Urothelium cell line (cell line): ENCODE results near the gene UTP18.
"Not testable (repeated sequence)": the region's sequence is repeated elsewhere in the genome, so short reads cannot be mapped to it uniquely, and the experiment has no call there.

Source experiments
- DNase-seq: peaks from one replicate; pipeline ENCODE4 v3.0.0; 2011; ENCODE audit warnings: low spot score, mixed read lengths
- FAIRE-seq: peaks from 2 replicates; lab custom pipeline; 2011; peaks lifted over from hg19 to GRCh38; lab: Jason Lieb, UNC

UTP18 gene

GRCh38 chr17:51258756-51259563 lies 1.4 kb upstream of the UTP18 start:
- FAIRE-seq (no peak), DNase-seq (peak; percentile 12)

- DNase-seq (peak; percentile 97), FAIRE-seq (peak; percentile 23)
Observed at GRCh38 chr17:51259564-51260236, 646 bp upstream of the UTP18 start, which contains the start of gene MBTD1. TSS of gene MBTD1 (minus strand) at chr17:51260049. CDS start at chr17:51225161, 34,888 bp downstream.

GRCh38 chr17:51261024-51261963 lies 948 bp downstream of the UTP18 start:
- FAIRE-seq (no peak), DNase-seq (no peak)

DNA sequence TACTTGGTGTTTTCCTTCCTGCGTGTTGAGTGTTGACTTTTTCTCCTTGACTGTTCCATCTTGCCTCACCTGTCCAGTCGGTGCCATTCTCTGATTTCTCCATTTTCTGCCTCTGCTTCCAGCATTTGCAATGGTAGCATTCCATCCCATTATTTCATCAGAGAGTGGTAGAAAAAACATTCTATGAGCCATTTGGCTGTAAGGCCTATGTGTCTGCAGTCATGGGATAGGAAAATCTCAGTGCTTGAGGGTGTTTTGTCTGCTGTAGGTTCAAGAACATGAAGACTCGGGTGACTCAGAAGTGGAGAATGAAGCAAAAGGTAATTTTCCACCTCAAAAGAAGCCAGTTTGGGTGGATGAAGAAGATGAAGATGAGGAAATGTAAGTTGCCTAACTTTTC lies 2.7 kb downstream of the UTP18 start:
- FAIRE-seq, result no peak
- DNase-seq, result no peak

DNA sequence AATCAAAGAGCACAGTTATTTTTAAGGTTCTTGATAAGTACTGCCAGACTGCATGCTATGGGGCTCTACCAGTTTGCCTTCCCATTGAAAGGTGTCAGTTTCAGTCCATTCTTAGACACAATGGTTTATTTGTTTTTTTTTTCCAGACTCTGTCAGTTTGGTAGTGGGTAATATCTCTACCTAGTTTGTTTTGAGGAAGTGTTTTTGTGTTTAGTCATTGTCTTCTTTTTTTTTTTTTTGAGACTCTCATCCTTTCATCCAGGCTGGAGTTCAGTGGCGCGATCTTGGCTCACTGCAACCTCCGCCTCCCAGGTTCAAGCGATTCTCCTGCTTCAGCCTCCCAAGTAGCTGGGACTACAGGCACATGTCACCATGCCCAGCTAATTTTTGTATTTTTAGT lies 4.1 kb downstream of the UTP18 start:
- peak; percentile 18 for DNase-seq
- not testable (repeated sequence) for FAIRE-seq

DNA sequence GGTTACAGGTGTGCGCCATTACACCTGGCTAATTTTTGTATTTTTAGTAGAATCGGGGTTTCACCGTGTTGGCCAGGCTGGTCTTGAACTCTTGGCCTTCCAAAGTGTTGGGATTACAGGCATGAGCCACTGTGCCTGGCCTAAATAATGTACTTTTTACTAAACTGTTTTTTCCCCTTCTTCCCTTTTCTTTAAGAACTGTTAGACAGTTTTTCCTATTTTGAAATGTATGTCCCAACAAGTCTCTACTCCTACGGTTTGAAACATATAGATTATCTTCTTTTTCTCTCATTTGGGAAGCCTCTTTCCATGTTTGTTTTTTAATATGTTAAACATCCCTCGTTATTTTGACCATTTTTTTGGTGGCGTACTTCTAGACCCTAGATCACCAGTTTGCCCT lies 9.6 kb downstream of the UTP18 start:
- no peak for FAIRE-seq
- DNase-seq, result no peak

DNA sequence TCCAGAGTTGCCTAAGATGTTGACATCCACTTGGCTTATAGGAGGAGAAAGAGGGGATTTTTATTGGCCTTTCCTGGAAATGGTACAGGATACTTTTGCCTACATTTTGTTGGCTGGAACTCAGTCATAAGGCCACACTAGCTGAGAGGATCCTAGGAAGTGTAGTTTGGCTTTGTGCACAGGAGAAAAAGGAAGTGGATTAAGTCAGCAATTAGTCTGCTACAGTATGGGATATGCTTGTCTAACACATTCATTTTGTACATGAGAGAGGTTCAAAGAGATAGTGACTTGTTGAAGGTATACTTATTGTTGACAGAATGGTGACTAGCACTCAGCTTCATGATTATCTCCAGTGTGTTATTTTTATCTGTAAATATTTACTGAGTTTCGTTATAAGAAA lies 10.3 kb downstream of the UTP18 start:
- DNase-seq (no peak), FAIRE-seq (no peak)

DNA sequence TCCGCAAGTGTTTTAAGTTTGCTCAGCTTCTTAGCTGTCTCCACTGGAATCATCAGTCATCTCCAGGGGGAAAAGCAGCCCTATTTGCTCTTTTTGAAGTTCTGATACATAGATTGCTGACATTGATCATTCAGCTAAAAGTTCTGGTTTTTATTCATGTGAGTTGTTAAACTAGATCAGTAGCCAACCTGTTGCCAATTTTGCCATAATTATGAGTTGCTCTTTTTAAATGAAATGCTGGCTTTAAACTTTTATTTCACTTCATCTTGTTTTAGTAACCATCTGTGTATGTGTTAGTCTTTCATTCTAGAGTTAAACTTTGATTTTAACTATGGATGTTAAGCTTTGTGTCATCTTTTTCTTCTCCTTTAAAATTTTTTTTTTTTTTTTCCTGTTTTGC lies 12.5 kb downstream of the UTP18 start:
- FAIRE-seq (no peak), DNase-seq (no peak)

DNA sequence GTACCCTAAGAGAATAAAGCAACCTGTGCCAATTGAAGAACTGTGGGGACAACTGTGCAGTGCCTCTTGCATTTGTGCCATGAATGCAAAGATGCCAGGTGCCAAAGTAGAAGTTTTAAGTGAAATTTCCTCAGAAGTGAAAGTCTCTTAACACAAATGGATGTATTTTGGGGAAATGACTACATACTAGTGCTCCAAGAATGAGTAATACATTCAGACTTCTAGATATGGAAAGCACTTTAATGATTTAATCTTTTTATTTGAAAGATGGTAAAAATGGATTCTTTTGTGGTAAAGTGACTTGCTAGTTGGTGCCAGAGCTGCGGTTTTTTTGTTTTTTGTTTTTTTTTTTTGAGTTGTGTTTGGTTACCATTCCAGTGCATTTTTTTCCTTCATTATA lies 15.0 kb downstream of the UTP18 start:
- FAIRE-seq (no peak), DNase-seq (no peak)

GRCh38 chr17:51279183-51279582 lies 18.8 kb downstream of the UTP18 start:
- DNase-seq, result no peak
- FAIRE-seq, result no peak

DNA sequence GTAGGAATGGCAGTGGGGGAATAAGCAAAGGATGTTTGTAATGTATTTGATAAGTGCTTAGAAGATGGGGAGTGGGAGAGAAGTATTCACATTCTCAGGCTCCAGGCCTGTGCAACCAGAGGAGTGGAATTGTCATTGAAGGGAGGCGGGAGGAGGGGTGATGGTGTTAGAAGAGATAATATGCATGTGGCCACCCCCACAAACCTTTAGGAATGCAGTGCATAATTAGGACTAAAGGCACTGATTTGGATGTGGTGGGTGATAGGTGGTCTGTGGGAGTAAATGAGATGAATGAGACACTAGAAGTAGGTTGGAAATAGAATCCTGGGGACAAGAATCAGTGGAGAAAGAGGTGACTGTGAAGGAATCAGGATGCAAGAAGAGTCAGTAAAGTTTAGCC lies 27.1 kb downstream of the UTP18 start:
- DNase-seq, result no peak
- no peak for FAIRE-seq

- DNase-seq (no peak), FAIRE-seq (no peak)
Observed at GRCh38 chr17:51289696-51290111, 29.4 kb downstream of the UTP18 start.

DNA sequence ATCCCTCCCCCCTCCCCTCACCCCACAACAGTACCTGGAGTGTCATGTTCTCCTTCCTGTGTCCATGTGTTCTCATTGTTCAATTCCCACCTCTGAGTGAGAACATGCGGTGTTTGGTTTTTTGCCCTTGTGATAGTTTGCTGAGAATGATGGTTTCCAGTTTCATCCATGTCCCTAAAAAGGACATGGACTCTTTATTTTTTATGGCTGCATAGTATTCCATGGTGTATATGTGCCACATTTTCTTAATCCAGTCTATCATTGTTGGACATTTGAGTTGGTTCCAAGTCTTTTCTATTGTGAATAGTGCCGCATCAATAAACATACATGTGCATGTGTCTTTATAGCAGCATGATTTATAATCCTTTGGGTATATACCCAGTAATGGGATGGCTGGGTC lies 34.0 kb downstream of the UTP18 start:
- FAIRE-seq, DNase-seq: not testable (repeated sequence)

- no peak for FAIRE-seq
- DNase-seq, result peak; percentile 46
Observed at GRCh38 chr17:51298508-51299371, 38.4 kb downstream of the UTP18 start.

DNA sequence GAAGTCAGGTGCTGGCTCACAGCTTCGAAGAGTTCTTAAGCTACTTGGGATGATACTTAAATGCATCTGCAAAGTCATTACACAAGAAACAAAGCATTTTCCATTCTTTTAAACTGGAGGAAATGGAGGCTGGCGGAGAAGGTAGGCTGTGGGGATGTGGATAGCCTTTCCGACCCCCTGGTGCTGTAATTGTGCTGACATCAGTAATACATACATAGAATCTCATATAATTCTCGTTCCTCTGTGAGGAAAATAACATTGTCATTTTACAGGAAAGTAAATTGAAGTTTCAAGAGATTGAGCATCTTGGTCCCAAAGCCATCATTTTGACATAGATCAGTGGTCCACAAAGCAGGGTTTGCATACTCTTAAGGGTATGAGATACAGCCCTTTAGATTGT lies 39.5 kb downstream of the UTP18 start:
- FAIRE-seq (no peak), DNase-seq (no peak)

GRCh38 chr17:51305182-51305581 lies 44.8 kb downstream of the UTP18 start:
- DNase-seq, result no peak
- FAIRE-seq, result no peak

DNA sequence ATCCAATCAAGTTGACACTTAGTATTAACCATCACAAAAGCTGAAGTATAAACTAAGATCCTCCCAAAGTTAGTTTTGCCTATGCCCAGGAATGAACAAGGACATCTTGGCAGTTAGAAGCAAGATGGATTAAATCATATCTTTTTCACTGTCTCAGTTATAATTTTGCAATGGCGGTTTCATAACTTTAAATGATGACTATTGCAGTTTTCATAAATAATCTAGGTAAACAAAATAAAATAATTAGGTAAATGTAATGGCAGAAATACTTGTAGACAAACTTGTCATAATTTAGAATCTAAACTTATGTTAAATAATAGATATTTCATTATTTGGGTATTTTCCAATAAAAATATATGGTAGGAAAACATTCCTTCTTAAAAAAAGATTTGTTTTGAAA lies 51.7 kb downstream of the UTP18 start:
- not testable (repeated sequence) for DNase-seq, FAIRE-seq

- FAIRE-seq, result peak; percentile 59
- DNase-seq, result no peak
Observed at GRCh38 chr17:51319186-51319585, 58.8 kb downstream of the UTP18 start.

DNA sequence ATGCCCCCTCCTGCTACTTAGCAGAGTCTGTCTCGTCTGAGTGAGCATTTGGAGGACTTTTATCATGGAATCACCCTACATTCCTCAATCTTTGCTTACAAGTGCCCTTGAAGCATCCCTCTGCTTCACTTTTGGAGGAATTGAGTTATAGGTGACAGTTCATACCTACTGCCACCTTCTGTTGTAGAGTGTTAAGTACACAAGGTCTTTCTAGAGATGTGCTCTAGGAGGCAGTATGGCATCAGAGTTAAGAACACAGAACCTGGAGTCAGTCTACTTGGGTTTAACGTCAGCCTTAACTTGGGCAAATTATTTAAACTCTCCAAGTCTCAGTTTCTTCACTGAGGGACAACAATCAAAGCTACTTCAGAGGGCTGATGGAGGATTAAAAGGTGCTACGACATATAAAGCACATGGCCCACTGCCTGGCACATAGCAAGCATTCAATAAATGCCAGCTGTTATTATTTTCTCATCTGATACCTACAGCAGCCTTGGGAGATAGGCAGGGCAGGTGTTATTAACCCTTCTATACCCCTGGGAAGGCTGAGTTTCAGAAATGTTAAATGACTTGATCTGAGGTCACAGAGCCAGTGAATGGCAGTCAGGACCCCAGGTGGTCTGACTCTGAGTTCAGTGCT lies 62.2 kb downstream of the UTP18 start:
- no peak for FAIRE-seq

DNA sequence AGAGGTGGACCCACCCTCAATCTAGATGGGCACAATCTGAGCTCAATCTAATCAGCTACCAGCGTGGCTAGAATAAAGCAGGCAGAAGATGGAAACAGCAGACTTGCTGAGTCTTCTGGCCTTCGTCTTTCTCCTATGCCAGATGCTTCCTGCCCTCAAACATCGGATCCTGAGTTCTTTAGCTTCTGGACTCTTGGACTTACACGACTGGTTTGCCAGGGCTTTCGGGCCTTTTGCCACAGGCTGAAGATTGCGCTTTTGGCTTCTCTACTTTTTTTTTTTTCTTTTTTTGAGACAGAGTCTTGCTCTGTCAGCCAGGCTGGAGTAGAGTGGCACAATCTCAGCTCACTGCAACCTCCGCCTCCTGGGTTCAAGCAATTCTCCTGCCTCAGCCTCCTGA lies 65.1 kb downstream of the UTP18 start:
- DNase-seq (no peak), FAIRE-seq (no peak)

More for the DNA sequence above, 62.2 kb downstream of the UTP18 start:
- DNase-seq, result no peak
